GM04503 (cell line): Measurements from ENCODE around the gene SELENOM.

ENCODE experiments used
- DNase-seq: peaks from one replicate; pipeline ENCODE4 v3.0.0-alpha.2; 2012; ENCODE audit warnings: low read depth

SELENOM gene, protein sequence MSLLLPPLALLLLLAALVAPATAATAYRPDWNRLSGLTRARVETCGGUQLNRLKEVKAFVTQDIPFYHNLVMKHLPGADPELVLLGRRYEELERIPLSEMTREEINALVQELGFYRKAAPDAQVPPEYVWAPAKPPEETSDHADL

GRCh38 chr22:31107178-31107893 lies at the start of gene SELENOM:
Gene SELENOM, minus strand, starts transcription at chr22:31107568. Its CDS starts 63 bp downstream, at chr22:31107505.
- peak; percentile 92 for DNase-seq

- no peak for DNase-seq
Observed at GRCh38 chr22:31155422-31155821, 48.1 kb upstream of the SELENOM start.

DNA sequence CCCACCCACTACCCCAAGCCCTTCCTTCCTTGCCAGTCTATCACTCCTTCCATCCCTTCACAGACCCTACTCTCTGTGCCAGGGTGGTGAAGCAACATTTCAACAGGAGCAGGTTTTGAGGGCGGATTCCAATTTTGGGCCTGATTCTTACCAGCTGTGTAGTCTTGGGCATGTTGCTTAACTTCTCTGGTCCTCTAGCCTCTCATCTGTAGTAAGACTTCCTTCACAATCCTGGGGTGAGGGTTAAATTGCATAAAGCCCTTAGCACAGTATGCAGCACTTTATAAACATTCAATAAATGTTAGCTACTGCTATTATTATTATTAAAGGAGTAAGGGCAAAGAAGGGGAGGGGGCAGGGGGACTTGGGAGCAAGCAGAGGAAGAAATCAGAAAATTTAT lies 47.6 kb upstream of the SELENOM start:
- no peak for DNase-seq

DNA sequence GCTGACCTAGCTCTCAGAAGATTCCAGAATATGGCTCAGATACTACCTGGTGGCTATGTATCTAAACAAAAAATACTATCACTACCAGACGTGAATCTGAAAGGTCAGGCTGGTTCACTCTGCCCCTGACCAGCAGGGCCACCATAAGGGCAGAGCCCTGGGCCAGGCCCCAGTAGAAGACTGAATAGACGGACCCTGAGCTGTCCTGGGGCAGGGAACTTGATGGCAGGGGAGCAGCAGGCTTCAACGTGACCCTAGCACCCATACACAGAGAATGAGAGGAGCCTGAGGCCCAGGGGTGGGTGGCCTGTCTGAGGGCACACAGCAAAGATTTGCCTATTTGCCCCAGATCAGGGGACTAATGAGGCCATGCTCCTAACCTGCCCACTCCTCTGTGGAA lies 46.0 kb upstream of the SELENOM start:
- DNase-seq: no peak

DNA sequence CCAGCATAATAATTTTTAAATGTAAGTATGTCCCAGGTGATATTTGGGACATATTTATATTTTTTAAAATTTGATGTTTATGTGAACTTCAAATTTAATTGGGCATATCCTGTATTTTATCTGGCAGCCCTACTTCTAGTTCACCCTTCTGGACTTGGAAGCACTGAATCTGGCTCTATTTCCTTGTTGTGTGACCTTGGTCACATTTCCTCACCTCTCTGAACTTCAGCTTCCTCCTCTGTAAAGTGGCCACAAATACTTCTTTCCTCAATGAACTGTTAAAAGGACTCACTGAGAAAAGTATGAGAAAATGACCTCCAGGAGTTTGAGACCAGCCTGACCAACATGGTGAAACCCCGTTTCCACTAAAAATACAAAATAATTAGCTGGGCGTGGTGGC lies 44.5 kb upstream of the SELENOM start:
- DNase-seq: no peak

GRCh38 chr22:31150615-31151014 lies 43.2 kb upstream of the SELENOM start:
- no peak for DNase-seq

GRCh38 chr22:31148953-31149627 lies 41.7 kb upstream of the SELENOM start:
- no peak for DNase-seq

DNA sequence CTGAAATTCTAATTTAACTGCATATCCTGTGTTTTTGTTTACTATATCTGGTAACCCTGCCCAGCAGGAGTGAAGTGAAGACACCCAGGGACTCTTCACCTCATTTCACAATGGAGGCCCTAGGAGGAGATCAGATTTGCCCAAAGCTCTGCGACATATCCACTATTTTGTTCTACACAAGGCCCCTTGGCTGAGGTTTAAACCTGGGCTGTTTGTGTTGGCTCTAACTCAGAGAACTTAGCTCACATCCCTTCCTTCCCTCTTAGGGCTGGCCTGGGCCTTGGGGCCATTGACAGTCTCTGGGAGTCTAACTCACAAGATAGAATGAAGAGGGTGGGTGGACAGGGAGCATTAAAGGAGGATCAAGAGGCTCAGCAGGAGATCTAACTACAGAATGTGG lies 41.1 kb upstream of the SELENOM start:
- no peak for DNase-seq

- DNase-seq: no peak
Observed at GRCh38 chr22:31144223-31144622, 36.9 kb upstream of the SELENOM start.

DNA sequence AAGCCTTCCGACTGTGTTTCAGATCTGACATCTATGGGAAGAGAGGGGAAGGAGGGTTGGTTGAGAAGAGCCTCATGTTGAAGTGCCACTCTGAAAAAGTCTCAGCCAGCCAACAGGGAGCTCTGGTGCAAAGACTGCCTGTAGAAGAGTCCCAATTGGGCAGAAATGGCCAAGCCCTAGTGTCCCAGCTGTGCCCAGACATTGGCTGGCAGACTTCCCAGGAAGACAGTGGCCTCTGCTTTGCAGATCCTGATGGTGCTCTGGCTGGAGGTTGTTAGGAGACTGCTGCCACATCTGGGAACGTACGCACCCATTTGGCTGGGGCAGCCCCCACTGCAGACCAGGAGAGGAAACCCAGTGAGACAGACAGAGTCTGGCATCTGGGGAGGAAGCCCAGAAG lies 36.2 kb upstream of the SELENOM start:
- DNase-seq: no peak

DNA sequence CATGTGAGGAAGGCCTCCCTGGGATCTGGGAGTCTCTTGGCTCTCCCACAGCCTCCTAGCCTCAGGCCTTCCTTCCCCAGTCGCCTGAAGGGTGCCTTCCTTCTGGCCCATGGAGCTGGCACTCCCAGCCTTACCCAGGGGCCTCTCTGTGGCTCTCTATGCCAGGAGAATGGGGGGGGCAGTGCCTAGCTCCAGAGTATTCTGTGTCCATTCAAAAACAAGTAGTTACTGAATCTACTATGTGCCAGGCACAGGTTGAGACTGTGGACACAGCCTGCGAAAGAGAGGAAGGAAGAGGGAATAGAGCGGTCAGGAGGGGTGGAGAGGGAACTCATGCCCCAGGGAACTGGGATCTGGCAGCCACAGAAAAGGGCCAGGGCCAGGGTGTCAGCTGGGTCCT lies 35.7 kb upstream of the SELENOM start:
- DNase-seq: no peak

DNA sequence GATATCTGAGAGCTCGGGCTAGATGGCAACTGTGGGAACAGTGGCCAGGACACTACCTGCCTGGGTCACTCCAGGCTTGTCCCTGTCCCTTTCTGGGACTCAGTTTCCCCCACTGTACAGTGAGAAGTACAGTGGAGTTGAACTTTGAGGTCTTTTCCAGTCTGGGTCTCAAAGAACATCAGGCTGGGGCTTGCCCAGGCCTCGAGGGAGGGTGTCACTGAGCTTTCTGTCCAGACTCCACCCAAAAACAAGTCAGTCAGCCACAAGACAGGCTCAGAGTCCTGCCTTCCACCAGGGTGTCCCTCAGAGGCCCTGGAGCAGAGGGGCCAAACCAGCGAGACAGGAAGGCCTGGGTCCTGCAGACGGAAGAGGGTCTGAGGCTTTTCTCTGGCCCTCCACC lies 34.9 kb upstream of the SELENOM start:
- no peak for DNase-seq

DNA sequence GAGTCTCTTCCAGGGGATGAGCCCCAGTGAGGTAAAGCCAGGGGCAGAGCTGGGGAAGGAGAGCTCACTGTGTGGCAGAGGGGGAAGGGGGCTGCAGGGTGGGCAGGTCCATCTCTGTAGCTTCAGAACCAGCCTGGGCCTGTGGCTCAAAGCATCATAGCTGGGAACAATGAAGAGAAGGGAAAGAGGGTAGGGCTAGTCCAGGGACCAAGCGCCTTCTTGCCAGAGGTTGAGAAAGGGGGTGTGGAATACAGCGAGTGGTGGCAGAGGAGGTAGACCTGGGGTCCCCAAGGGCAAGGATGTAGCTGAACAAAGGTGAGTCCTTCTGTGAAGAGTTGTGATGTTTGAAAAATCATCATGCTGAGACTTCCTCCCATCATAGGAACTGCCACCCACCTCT lies 34.2 kb upstream of the SELENOM start:
- DNase-seq: no peak

GRCh38 chr22:31140746-31141145 lies 33.4 kb upstream of the SELENOM start:
- DNase-seq: no peak

- no peak for DNase-seq
Observed at GRCh38 chr22:31139866-31140716, 32.7 kb upstream of the SELENOM start, which contains the start of gene PLA2G3. Gene PLA2G3, minus strand, starts transcription at chr22:31140508. Its CDS starts 154 bp downstream, at chr22:31140354.

DNA sequence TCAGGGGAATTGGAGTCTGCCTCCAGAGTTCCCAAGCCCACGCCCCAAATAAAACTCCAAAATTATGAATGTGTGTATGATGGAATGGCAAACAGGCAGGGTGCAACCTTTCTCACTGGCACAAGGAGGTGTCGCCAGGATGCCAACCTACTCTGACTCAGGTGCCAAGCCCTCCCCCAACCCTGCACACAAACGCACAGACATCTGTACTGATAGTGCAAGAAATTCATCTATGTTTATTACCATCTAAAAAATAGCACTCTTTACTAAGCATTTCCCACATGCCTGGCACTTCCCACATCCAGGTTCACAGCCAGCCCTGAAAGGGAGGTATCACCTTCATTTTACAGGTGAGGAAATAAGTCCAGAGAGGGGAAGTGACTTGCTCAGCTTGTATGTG lies 31.7 kb upstream of the SELENOM start:
- no peak for DNase-seq

DNA sequence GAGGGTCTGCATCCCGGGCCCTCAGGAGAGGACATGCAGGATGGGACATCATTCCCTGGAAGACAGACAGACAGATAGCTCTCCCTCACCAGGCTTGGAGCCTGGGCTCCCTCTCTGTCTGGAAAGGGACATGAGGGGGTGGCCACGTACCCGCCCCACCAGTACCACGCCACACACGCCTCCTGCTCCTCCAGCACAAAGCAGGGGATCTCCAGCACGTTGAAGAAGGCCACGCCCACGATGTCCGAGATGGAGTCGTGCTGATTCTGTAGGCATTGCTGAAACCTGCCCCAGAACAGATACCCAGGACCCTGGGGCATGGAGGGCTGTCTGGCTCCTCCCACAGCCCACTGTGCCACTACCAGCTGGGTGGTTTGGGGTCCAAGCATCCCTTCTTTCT lies 30.8 kb upstream of the SELENOM start:
- DNase-seq: no peak

GRCh38 chr22:31137721-31138120 lies 30.4 kb upstream of the SELENOM start:
- no peak for DNase-seq

DNA sequence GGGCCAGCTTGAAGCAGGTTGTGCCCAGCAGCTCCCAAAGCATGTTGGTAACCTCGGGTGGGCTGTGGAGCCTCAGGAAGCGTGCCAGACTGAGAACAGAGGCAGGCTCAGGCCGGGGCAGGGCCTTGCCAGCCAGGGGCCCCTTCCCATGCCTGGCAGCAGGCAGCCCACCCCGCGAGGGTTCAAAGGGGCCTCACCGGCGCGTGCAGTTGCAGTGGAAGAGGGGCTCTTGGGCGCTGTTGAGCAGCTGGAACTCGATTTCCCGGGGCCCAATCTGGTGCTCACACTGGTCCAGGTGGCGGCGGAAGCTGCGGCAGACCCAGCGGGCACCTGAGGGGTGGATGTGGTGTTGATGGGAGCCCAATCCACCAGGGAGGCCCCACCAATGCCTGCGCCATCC lies 29.3 kb upstream of the SELENOM start:
- no peak for DNase-seq

- DNase-seq: no peak
Observed at GRCh38 chr22:31136155-31136554, 28.8 kb upstream of the SELENOM start.

GRCh38 chr22:31135706-31136105 lies 28.3 kb upstream of the SELENOM start:
- no peak for DNase-seq

- no peak for DNase-seq
Observed at GRCh38 chr22:31134688-31135087, 27.3 kb upstream of the SELENOM start.

- no peak for DNase-seq
Observed at GRCh38 chr22:31133911-31134310, 26.5 kb upstream of the SELENOM start.
